Esophagus squamous epithelium (tissue), 4 donors: ENCODE measurements around the gene IGSF9B.

Source experiments
- POLR2A ChIP-seq, 4 donors: fragments of 450-650 bp; IDR thresholded peaks; one replicate each; pipeline ENCODE4 v1.6.1; 2017; ENCODE audit warnings: antibody characterized with exemption in 4 of 4, mild to moderate bottlenecking in 4 of 4, moderate library complexity in 3 of 4
- TF ChIP-seq, protein P1 (sequence below), 6 experiments: fragments of 450-650 bp in 4 of 6; fragments of 200-600 bp in 2 of 6; sonication (generic) in 2 of 6; IDR thresholded peaks; one replicate each; pipeline ENCODE4 v1.5.1; 2016 to 2019; ENCODE audit warnings: antibody characterized with exemption in 6 of 6, mild to moderate bottlenecking in 4 of 6, moderate library complexity in 4 of 6

GRCh38 chr11:133938166-133938565, 18.6 kb downstream of the IGSF9B start:
- no peak for TF ChIP-seq POLR2A (IDR thresholded peaks at IDR 0.05)
- TF ChIP-seq, protein P1, sequence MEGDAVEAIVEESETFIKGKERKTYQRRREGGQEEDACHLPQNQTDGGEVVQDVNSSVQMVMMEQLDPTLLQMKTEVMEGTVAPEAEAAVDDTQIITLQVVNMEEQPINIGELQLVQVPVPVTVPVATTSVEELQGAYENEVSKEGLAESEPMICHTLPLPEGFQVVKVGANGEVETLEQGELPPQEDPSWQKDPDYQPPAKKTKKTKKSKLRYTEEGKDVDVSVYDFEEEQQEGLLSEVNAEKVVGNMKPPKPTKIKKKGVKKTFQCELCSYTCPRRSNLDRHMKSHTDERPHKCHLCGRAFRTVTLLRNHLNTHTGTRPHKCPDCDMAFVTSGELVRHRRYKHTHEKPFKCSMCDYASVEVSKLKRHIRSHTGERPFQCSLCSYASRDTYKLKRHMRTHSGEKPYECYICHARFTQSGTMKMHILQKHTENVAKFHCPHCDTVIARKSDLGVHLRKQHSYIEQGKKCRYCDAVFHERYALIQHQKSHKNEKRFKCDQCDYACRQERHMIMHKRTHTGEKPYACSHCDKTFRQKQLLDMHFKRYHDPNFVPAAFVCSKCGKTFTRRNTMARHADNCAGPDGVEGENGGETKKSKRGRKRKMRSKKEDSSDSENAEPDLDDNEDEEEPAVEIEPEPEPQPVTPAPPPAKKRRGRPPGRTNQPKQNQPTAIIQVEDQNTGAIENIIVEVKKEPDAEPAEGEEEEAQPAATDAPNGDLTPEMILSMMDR (IDR thresholded peaks at IDR 0.05), result no peak
